GM19397 (cell line): ENCODE data around the gene RALGPS2.

Experiments used
- ATAC-seq: cut with Tn5 transposase; IDR thresholded peaks from one replicate; pipeline ENCODE4 v1.9.1; 2021; ENCODE audit warnings: mild to moderate bottlenecking, moderate library complexity; ENCODE audit not compliant: unreplicated experiment

The RALGPS2 gene

GRCh38 chr1:178916448-178917174 lies 191.6 kb downstream of the RALGPS2 start:
- no peak for ATAC-seq

- no peak for ATAC-seq
These were observed 193.3 kb downstream of the RALGPS2 start for GRCh38 chr1:178918308-178918707.

GRCh38 chr1:178918955-178919354 lies 193.9 kb downstream of the RALGPS2 start:
- no peak for ATAC-seq

- ATAC-seq: no peak
These were observed 194.5 kb downstream of the RALGPS2 start for GRCh38 chr1:178919581-178919980.

GRCh38 chr1:178921499-178921898 lies 196.5 kb downstream of the RALGPS2 start:
- ATAC-seq: no peak

GRCh38 chr1:178923512-178923911 lies 198.5 kb downstream of the RALGPS2 start:
- ATAC-seq: no peak

- ATAC-seq: no peak
These were observed 201.0 kb downstream of the RALGPS2 start for GRCh38 chr1:178926046-178926445.

GRCh38 chr1:178927003-178927402 lies 202.0 kb downstream of the RALGPS2 start:
- ATAC-seq: no peak

GRCh38 chr1:178928041-178928440 lies 203.0 kb downstream of the RALGPS2 start:
- ATAC-seq: no peak

GRCh38 chr1:178928976-178929375 lies 203.9 kb downstream of the RALGPS2 start:
- no peak for ATAC-seq

GRCh38 chr1:178931858-178932551 lies 207.0 kb downstream of the RALGPS2 start:
- no peak for ATAC-seq

GRCh38 chr1:178932552-178932906 lies 207.5 kb downstream of the RALGPS2 start:
- ATAC-seq: no peak

- ATAC-seq: no peak
These were observed 208.1 kb downstream of the RALGPS2 start for GRCh38 chr1:178933105-178933561.

- ATAC-seq: no peak
These were observed 208.9 kb downstream of the RALGPS2 start for GRCh38 chr1:178933709-178934490.

GRCh38 chr1:178934546-178934945 lies 209.5 kb downstream of the RALGPS2 start:
- no peak for ATAC-seq

GRCh38 chr1:178935610-178936009 lies 210.6 kb downstream of the RALGPS2 start:
- no peak for ATAC-seq

GRCh38 chr1:178937695-178938094 lies 212.7 kb downstream of the RALGPS2 start:
- ATAC-seq: no peak

GRCh38 chr1:178938101-178938958 lies 213.3 kb downstream of the RALGPS2 start:
- ATAC-seq: no peak

- no peak for ATAC-seq
These were observed 213.9 kb downstream of the RALGPS2 start for GRCh38 chr1:178938959-178939317.

GRCh38 chr1:178939338-178940067 lies 214.5 kb downstream of the RALGPS2 start:
- no peak for ATAC-seq
